ENCODE data around the gene CADPS2. TPM values are rescaled to one million over a fixed set of nuclear protein-coding genes. Genes with fewer than 3 reads are reported as not detected.

The CADPS2 gene
- total and polyA plus RNA-seq, 2 of the 8 experiments (the other 6 are each of a cell fraction or from before 2014, with no cell fraction given), result 8.9 to 22.3 TPM

DNA sequence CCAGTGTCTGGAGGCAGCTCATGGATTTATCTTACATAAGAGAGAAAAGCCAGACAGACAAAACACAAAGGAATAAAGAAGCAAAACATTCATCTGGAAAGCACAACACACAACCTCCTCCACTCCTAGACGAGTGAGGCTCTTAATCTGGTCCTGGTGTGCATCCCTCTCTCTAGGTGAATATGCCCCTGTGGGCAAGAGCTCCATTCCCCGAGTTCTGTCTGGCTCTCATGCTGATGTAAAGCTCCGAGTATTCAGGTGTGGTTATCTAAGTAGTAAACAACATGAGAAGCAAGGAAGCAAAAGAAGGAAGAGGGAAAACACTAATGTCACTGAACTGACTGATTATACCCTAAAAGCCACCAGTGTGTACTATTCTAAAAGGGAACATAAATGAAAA is 533.8 kb downstream of the CADPS2 start:
- Histone ChIP-seq H2AK5ac (ENCODE audit: low read depth, low read length) (no peak overlapping the region), H4K20me1 (replicated peaks in 1 of 2; ENCODE audit: control insufficient read depth in 1 of 2, insufficient read depth in 2 of 2, low read length in 2 of 2) (no peaks in the 10 kb centered on the region), H2BK20ac (ENCODE audit: low read length) (no peak overlapping the region), H3K4me1 (replicated peaks in 1 of 4; ENCODE audit: control insufficient read depth in 3 of 4, insufficient read depth in 4 of 4, low read length in 3 of 4) (peaks cover 0 to 5% (median 2%) of the 10 kb centered on the region in 4 experiments; a peak in 2 of 7 replicates), H3K56ac (replicated peaks; ENCODE audit: insufficient read length, low read depth, low read length) (no peak overlapping the region), H3K23me2 (ENCODE audit: low read depth, low read length) (no peaks in the 10 kb centered on the region), H3K4ac (replicated peaks; ENCODE audit: insufficient read length, low read depth, low read length) (no peak overlapping the region), H2BK12ac (ENCODE audit: low read depth, low read length) (no peak overlapping the region; the same call in 1 of the 2 replicates), H3K27me3 (replicated peaks in 1 of 4; ENCODE audit: control insufficient read depth in 3 of 4, extremely low read depth in 1 of 4, insufficient read depth in 3 of 4, low read length in 3 of 4) (no peaks in the 10 kb centered on the region), H4K5ac (ENCODE audit: insufficient read length, low read depth, low read length) (no peak overlapping the region), H2AFZ (ENCODE audit: low read length) (no peak overlapping the region), H3K23ac (ENCODE audit: insufficient read length) (no peak overlapping the region), H3K79me2 (ENCODE audit: control insufficient read depth in 1 of 2, insufficient read depth in 2 of 2, low read length in 2 of 2) (no peaks in the 10 kb centered on the region), H3K14ac (ENCODE audit: insufficient read length) (no peak overlapping the region), H4K8ac (ENCODE audit: extremely low read depth, insufficient read depth, low read length) (no peak overlapping the region), H3K36me3 (ENCODE audit: control insufficient read depth in 2 of 4, insufficient read depth in 4 of 4, low read length in 3 of 4) (no peaks in the 10 kb centered on the region), H3K9me3 (ENCODE audit: insufficient read depth in 2 of 2, low read depth in 1 of 2, low read length in 1 of 2) (no peaks in the 10 kb centered on the region), H3K27ac (ENCODE audit: low read depth, low read length) (no peak overlapping the region), H4K91ac (replicated peaks; ENCODE audit: insufficient read length, low read length) (no peak overlapping the region), H3K79me1 (ENCODE audit: low read depth, low read length) (no peaks in the 10 kb centered on the region), H3K4me2 (ENCODE audit: insufficient read depth in 1 of 2, low read depth in 2 of 2, low read length in 2 of 2) (no peak overlapping the region), H2BK15ac (ENCODE audit: low read length) (no peak overlapping the region), H3K4me3 (ENCODE audit: extremely low read depth in 1 of 4, insufficient read depth in 2 of 4, low read depth in 3 of 4, low read length in 4 of 4) (no peak overlapping the region), H3K9ac (replicated peaks in 1 of 4; ENCODE audit: extremely low read depth in 1 of 4, low read depth in 3 of 4, low read length in 3 of 4) (no peak overlapping the region), H2BK5ac (ENCODE audit: low read depth, low read length) (no peak overlapping the region), H3K18ac (ENCODE audit: extremely low read depth, low read length) (no peak overlapping the region), H2BK120ac (replicated peaks; ENCODE audit: low read depth, low read length) (no peak overlapping the region)
- FAIRE-seq (no peak), DNase-seq (ENCODE audit: low read depth in 1 of 2, low spot score in 2 of 2) (no peak)
- POLR2A ChIA-PET (ENCODE audit: partially characterized antibody), result interaction anchor here (1.1 kb wide), 1 partner anchor 11 kb away, joined by 3 read pairs; no protein-coding TSS in a partner anchor
- TF ChIP-seq SP4 (IDR thresholded peaks at IDR 0.05; ENCODE audit: low read length) (no peak), HDAC6 (IDR thresholded peaks at IDR 0.05; ENCODE audit: low read depth, low read length) (no peak), TCF12 (IDR thresholded peaks at IDR 0.05; ENCODE audit: low read depth, low read length) (no peak), RAD21 (IDR thresholded peaks at IDR 0.05 in 1 of 2, conservative IDR thresholded peaks at IDR 0.05 in 1 of 2; ENCODE audit: low read depth in 2 of 2, low read length in 2 of 2) (no peak), JUN (IDR thresholded peaks at IDR 0.05; ENCODE audit: low read depth, low read length) (no peak), BRCA1 (IDR thresholded peaks at IDR 0.05; ENCODE audit: low read depth, low read length) (no peak), SUZ12 (IDR thresholded peaks at IDR 0.05; ENCODE audit: low read length) (no peak), POU5F1 (IDR thresholded peaks at IDR 0.05; ENCODE audit: low read depth, low read length) (no peak), KDM1A (IDR thresholded peaks at IDR 0.05; ENCODE audit: borderline replicate concordance, low read length) (no peak), RFX5 (IDR thresholded peaks at IDR 0.05; ENCODE audit: borderline replicate concordance, low read depth, low read length) (no peak), SIRT6 (IDR thresholded peaks at IDR 0.05; ENCODE audit: low read length) (no peak)
- TF ChIP-seq, protein P1, sequence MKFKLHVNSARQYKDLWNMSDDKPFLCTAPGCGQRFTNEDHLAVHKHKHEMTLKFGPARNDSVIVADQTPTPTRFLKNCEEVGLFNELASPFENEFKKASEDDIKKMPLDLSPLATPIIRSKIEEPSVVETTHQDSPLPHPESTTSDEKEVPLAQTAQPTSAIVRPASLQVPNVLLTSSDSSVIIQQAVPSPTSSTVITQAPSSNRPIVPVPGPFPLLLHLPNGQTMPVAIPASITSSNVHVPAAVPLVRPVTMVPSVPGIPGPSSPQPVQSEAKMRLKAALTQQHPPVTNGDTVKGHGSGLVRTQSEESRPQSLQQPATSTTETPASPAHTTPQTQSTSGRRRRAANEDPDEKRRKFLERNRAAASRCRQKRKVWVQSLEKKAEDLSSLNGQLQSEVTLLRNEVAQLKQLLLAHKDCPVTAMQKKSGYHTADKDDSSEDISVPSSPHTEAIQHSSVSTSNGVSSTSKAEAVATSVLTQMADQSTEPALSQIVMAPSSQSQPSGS (IDR thresholded peaks at IDR 0.05; ENCODE audit: low read length), result no peak
- 76% methylated on average over 3 of the region's 3 CpGs; no CpG with 5 or more reads in 1 of the 2 experiments for WGBS, 2 experiments (ENCODE audit: extremely low coverage in 1 of 2, insufficient coverage in 1 of 2, insufficient read length in 1 of 2, insufficient replicate concordance in 2 of 2, low coverage in 1 of 2, low lambda C conversion rate in 2 of 2, missing lambda C conversion rate in 1 of 2)
- CTCF ChIA-PET (ENCODE audit: partially characterized antibody), result interaction anchor here (0.6 to 2.0 kb wide), 12 partner anchors 8 to 527 kb away, joined by 3 to 6 read pairs (median 4); no protein-coding TSS in a partner anchor

Data from H1 (cell line).